Upper lobe of left lung (tissue), 6 donors: ENCODE data around the gene ST6GALNAC3. TPM values are rescaled to one million over a fixed set of nuclear protein-coding genes. Genes with fewer than 3 reads are reported as not detected.

Source experiments
- ATAC-seq, 2 donors: fragments of 200-7000 bp; cut with Tn5 transposase; one replicate each; pipeline ENCODE4 v1.9.1; 2022; ENCODE audit warnings: mild to moderate bottlenecking in 2 of 2, moderate library complexity in 2 of 2; ENCODE audit not compliant: low FRiP score in 2 of 2
- DNase-seq, 2 donors: peaks; one replicate each; pipeline ENCODE4 v3.0.0-alpha.2; 2019 to 2020
- H3K27ac ChIP-seq, 4 donors: fragments of 200-600 bp; sonication (generic); one replicate each; pipeline ENCODE4 v1.5.1; 2016 to 2019
- H3K27me3 ChIP-seq, 4 donors: fragments of 200-600 bp; sonication (generic); one replicate each; pipeline ENCODE4 v1.5.1; 2017 to 2019
- H3K36me3 ChIP-seq, 4 donors: fragments of 200-600 bp; sonication (generic); one replicate each; pipeline ENCODE4 v1.5.1; 2016 to 2019
- H3K4me1 ChIP-seq, 4 donors: fragments of 200-600 bp; sonication (generic); one replicate each; pipeline ENCODE4 v1.5.1; 2018 to 2019
- H3K4me3 ChIP-seq, 4 donors: fragments of 200-600 bp; sonication (generic); one replicate each; pipeline ENCODE4 v1.5.1; 2017 to 2019; ENCODE audit warnings: mild to moderate bottlenecking in 2 of 4, moderate library complexity in 1 of 4
- H3K9me3 ChIP-seq, 4 donors: fragments of 200-600 bp; sonication (generic); one replicate each; pipeline ENCODE4 v1.5.1; 2018 to 2019
- EP300 ChIP-seq, 4 donors: sonication (generic); formaldehyde crosslinking; IDR thresholded peaks; one replicate each; pipeline ENCODE4 v1.5.1; 2017; ENCODE audit warnings: antibody characterized with exemption in 4 of 4, control low read depth in 2 of 4
- POLR2A ChIP-seq, 4 donors: fragments of 450-650 bp; IDR thresholded peaks; one replicate each; pipeline ENCODE4 v1.5.1; 2016 to 2017; ENCODE audit warnings: antibody characterized with exemption in 4 of 4, mild to moderate bottlenecking in 2 of 4
- POLR2AphosphoS5 ChIP-seq, 2 donors: sonication (generic); formaldehyde crosslinking; IDR thresholded peaks; one replicate each; pipeline ENCODE4 v1.5.1; 2017; ENCODE audit warnings: antibody characterized with exemption in 2 of 2
- WGBS, 2 donors: methylation state at CpG; one replicate each; pipeline ENCODE4 v1.1.5; 2017 to 2018; 5-methylcytosine and 5-hydroxymethylcytosine counted together
- total RNA-seq, 6 donors: library from RNA; depleted of rRNA in 4 of 6; stranded (reverse); fragments of >200 nt in 4 of 6; gene quantifications; one replicate each; pipeline versions ENCODE4 v1.1.0 to v1.2.1, GENCODE V29; 2016 to 2021
- TF ChIP-seq, protein P1 (sequence below), 6 experiments: fragments of 450-650 bp in 4 of 6; fragments of 200-600 bp in 2 of 6; sonication (generic) in 2 of 6; IDR thresholded peaks; one replicate each; pipeline ENCODE4 v1.5.1; 2016 to 2019; ENCODE audit warnings: antibody characterized with exemption in 6 of 6
- donor health status: DM: no; HTN: no; CAD: no; lungs with moderate emphysema.
- donor health status: DM: no; HTN: yes; CAD: no; lungs with severe emphysema.

ST6GALNAC3 gene
- total RNA-seq, 6 donors from 2014 or later, result 5.8 to 13.1 (median 11.3) TPM

- no peaks in the 10 kb centered on the region for H3K9me3 ChIP-seq
- no peaks in the 10 kb centered on the region for H3K36me3 ChIP-seq
- H3K27ac ChIP-seq, result no peak overlapping the region
- no peaks in the 10 kb centered on the region for H3K27me3 ChIP-seq
- no peaks in the 10 kb centered on the region for H3K4me1 ChIP-seq
- H3K4me3 ChIP-seq, result no peak overlapping the region
- no peak for ATAC-seq
- DNase-seq, result no peak
- TF ChIP-seq POLR2AphosphoS5 (IDR thresholded peaks at IDR 0.05) (no peak), EP300 (IDR thresholded peaks at IDR 0.05) (no peak), POLR2A (IDR thresholded peaks at IDR 0.05) (no peak)
- TF ChIP-seq, protein P1, sequence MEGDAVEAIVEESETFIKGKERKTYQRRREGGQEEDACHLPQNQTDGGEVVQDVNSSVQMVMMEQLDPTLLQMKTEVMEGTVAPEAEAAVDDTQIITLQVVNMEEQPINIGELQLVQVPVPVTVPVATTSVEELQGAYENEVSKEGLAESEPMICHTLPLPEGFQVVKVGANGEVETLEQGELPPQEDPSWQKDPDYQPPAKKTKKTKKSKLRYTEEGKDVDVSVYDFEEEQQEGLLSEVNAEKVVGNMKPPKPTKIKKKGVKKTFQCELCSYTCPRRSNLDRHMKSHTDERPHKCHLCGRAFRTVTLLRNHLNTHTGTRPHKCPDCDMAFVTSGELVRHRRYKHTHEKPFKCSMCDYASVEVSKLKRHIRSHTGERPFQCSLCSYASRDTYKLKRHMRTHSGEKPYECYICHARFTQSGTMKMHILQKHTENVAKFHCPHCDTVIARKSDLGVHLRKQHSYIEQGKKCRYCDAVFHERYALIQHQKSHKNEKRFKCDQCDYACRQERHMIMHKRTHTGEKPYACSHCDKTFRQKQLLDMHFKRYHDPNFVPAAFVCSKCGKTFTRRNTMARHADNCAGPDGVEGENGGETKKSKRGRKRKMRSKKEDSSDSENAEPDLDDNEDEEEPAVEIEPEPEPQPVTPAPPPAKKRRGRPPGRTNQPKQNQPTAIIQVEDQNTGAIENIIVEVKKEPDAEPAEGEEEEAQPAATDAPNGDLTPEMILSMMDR (IDR thresholded peaks at IDR 0.05), result no peak
These were observed 104.7 kb downstream of the ST6GALNAC3 start for GRCh38 chr1:76179219-76179698.

- Histone ChIP-seq H3K36me3 (no peaks in the 10 kb centered on the region), H3K4me3 (no peak overlapping the region), H3K4me1 (no peaks in the 10 kb centered on the region), H3K27me3 (no peaks in the 10 kb centered on the region), H3K27ac (no peak overlapping the region), H3K9me3 (no peaks in the 10 kb centered on the region)
- WGBS, 2 donors, result 86 to 93% methylated on average over 5 of the region's 5 CpGs
- ATAC-seq, result no peak
- TF ChIP-seq, protein P1 (IDR thresholded peaks at IDR 0.05), result no peak
- TF ChIP-seq POLR2AphosphoS5 (IDR thresholded peaks at IDR 0.05) (no peak), POLR2A (IDR thresholded peaks at IDR 0.05) (no peak), EP300 (IDR thresholded peaks at IDR 0.05) (no peak)
- no peak for DNase-seq
These were observed 110.7 kb downstream of the ST6GALNAC3 start for GRCh38 chr1:76185207-76185606.

DNA sequence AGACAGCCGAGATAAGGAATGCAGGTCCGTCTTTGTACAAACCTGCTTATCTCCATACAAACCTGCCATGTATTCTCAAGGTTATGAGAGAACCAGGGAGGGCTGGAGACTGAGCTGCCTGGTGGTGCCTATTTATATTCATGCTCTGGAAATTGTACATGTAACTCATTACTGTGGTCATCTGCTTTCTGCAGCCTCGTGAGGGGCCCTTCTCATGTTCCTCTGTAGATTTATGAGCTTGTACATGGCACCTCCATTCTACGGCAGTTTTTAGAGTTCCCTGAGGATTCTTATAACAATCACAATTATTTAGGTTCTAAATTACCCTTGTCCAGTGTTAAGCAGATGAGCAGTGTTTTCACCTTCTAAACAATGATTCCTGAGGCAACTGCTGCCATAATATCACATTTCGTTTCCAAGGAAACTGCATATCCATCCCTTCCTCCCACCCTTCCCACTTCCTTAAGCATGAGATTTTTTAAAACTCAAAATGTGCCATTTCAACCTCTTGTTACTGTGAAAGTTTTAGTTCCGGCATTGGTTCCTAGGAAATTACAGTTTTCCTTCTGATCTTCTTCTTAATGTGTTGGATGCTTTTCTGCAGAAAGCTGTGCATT lies 112.1 kb downstream of the ST6GALNAC3 start:
- H3K4me3 ChIP-seq, result no peak overlapping the region
- no peaks in the 10 kb centered on the region for H3K4me1 ChIP-seq
- H3K9me3 ChIP-seq, result no peaks in the 10 kb centered on the region
- no peak for TF ChIP-seq EP300 (IDR thresholded peaks at IDR 0.05)
- TF ChIP-seq, protein P1 (IDR thresholded peaks at IDR 0.05), result no peak
- TF ChIP-seq POLR2A (IDR thresholded peaks at IDR 0.05), result no peak
- TF ChIP-seq POLR2AphosphoS5 (IDR thresholded peaks at IDR 0.05), result no peak
- no peaks in the 10 kb centered on the region for H3K27me3 ChIP-seq
- no peak for DNase-seq
- H3K27ac ChIP-seq, result no peak overlapping the region
- ATAC-seq, result no peak
- 89 to 92% methylated on average over 6 of the region's 6 CpGs for WGBS, 2 donors
- no peaks in the 10 kb centered on the region for H3K36me3 ChIP-seq

DNA sequence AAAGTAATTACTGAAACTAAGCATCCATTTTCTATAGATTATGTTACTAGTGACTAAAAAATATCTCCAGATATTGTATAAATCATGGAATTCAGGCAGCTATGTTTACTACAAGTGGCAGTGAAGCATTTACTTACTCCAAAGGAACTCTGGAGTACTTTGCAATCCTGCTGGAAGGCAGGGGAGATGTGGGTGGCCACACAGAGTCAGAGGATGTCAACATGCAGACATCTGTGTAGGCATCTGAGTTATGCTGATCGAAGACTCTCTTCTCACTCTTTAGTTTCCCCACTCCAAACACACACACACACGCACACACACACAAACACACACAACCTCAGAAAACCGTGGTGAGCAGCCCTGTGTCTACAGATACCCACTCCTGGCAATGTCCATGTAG lies 112.9 kb downstream of the ST6GALNAC3 start:
- DNase-seq (no peak), ATAC-seq (no peak)
- no peak overlapping the region for H3K4me3 ChIP-seq
- no peaks in the 10 kb centered on the region for H3K36me3 ChIP-seq
- TF ChIP-seq POLR2AphosphoS5 (IDR thresholded peaks at IDR 0.05) (no peak), POLR2A (IDR thresholded peaks at IDR 0.05) (no peak), EP300 (IDR thresholded peaks at IDR 0.05) (no peak)
- TF ChIP-seq, protein P1 (IDR thresholded peaks at IDR 0.05), result no peak
- no peaks in the 10 kb centered on the region for H3K4me1 ChIP-seq
- 79 to 83% methylated on average over 3 of the region's 3 CpGs for WGBS, 2 donors
- H3K9me3 ChIP-seq, result no peaks in the 10 kb centered on the region
- no peak overlapping the region for H3K27ac ChIP-seq
- H3K27me3 ChIP-seq, result no peaks in the 10 kb centered on the region

GRCh38 chr1:76189310-76189709 lies 114.8 kb downstream of the ST6GALNAC3 start:
- Histone ChIP-seq H3K4me3 (no peak overlapping the region), H3K4me1 (no peaks in the 10 kb centered on the region), H3K9me3 (no peaks in the 10 kb centered on the region), H3K27ac (no peak overlapping the region), H3K27me3 (no peaks in the 10 kb centered on the region), H3K36me3 (no peaks in the 10 kb centered on the region)
- no peak for TF ChIP-seq POLR2A (IDR thresholded peaks at IDR 0.05)
- DNase-seq (no peak), ATAC-seq (no peak)
- WGBS, 2 donors, result 43 to 69% methylated on average over 2 of the region's 2 CpGs
